ENCODE results near the gene RHCG.
A peak's percentile ranks its signal among the peaks of the same experiment; 100 is the strongest.
"Not testable (repeated sequence)": the region's sequence is repeated elsewhere in the genome, so short reads cannot be mapped to it uniquely, and the experiment has no call there.

Gene RHCG

GRCh38 chr15:89475661-89476060, 20.7 kb downstream of the RHCG start:
- no peak for DNase-seq

- peak; percentile 60 for DNase-seq
Measured at GRCh38 chr15:89472785-89473256, 23.6 kb downstream of the RHCG start.

- DNase-seq = no peak
Measured at GRCh38 chr15:89469426-89470096, 26.8 kb downstream of the RHCG start.

- not testable (repeated sequence) for DNase-seq
Measured at GRCh38 chr15:89468813-89469212, 27.6 kb downstream of the RHCG start.

GRCh38 chr15:89463113-89463512, 33.3 kb downstream of the RHCG start:
- DNase-seq = no peak

GRCh38 chr15:89462198-89462912, 34.0 kb downstream of the RHCG start:
- DNase-seq = no peak

GRCh38 chr15:89461386-89461785, 35.0 kb downstream of the RHCG start:
- DNase-seq = no peak

- no peak for DNase-seq
Measured at GRCh38 chr15:89460048-89460447, 36.3 kb downstream of the RHCG start.

- no peak for DNase-seq
Measured at GRCh38 chr15:89459271-89460038, 36.9 kb downstream of the RHCG start.

GRCh38 chr15:89458440-89458839, 37.9 kb downstream of the RHCG start:
- no peak for DNase-seq

- no peak for DNase-seq
Measured at GRCh38 chr15:89457086-89457485, 39.3 kb downstream of the RHCG start.

GRCh38 chr15:89455535-89455934, 40.8 kb downstream of the RHCG start:
- no peak for DNase-seq

- no peak for DNase-seq
Measured at GRCh38 chr15:89452330-89452836, 44.0 kb downstream of the RHCG start.

- DNase-seq = no peak
Measured at GRCh38 chr15:89451846-89452245, 44.5 kb downstream of the RHCG start.

GRCh38 chr15:89450076-89451006, 46.0 kb downstream of the RHCG start:
- DNase-seq = no peak

- DNase-seq = no peak
Measured at GRCh38 chr15:89448825-89449224, 47.6 kb downstream of the RHCG start.

GRCh38 chr15:89447676-89448075, 48.7 kb downstream of the RHCG start:
- no peak for DNase-seq

- no peak for DNase-seq
Measured at GRCh38 chr15:89446255-89446891, 50.0 kb downstream of the RHCG start.

- DNase-seq = no peak
Measured at GRCh38 chr15:89445518-89445917, 50.9 kb downstream of the RHCG start.

- no peak for DNase-seq
Measured at GRCh38 chr15:89444241-89445225, 51.9 kb downstream of the RHCG start.

- no peak for DNase-seq
Measured at GRCh38 chr15:89443581-89443980, 52.8 kb downstream of the RHCG start.

Data from stimulated activated CD4-positive, alpha-beta T cell treated with anti-CD3 and anti-CD28 coated beads, Interleukin-1b, Interleukin-23, amount 100 ng/mL, for 48 hours (primary cell).